Body of pancreas (tissue), 4 donors: ENCODE measurements around the gene GPR27. TPM values are rescaled to one million over a fixed set of nuclear protein-coding genes. Genes with fewer than 3 reads are reported as not detected.

Experiments used
- ATAC-seq: fragments of 150-250 bp; one replicate; pipeline ENCODE4 v1.9.1; 2016
- DNase-seq, 4 donors: peaks; one replicate each; pipeline ENCODE4 v3.0.0-alpha.2; 2019
- H3K27ac ChIP-seq, 4 donors: fragments of 200-600 bp; sonication (generic); 1 replicate in 3 of 4; 2 replicates in 1 of 4; pipeline versions ENCODE4 v1.5.1 to v1.6.1; 2016 to 2019; ENCODE audit warnings: mild to moderate bottlenecking in 1 of 4, mixed read lengths in 1 of 4, moderate library complexity in 1 of 4
- H3K27me3 ChIP-seq, 2 donors: fragments of 200-600 bp; sonication (generic); one replicate each; pipeline ENCODE4 v1.6.0; 2016; ENCODE audit warnings: mild to moderate bottlenecking in 1 of 2
- H3K36me3 ChIP-seq, 2 donors: fragments of 200-600 bp; sonication (generic); replicated peaks in 1 of 2; 2 replicates each; pipeline ENCODE4 v1.5.1; 2016; ENCODE audit warnings: low read depth in 2 of 2; ENCODE audit not compliant: insufficient read depth in 1 of 2
- H3K4me1 ChIP-seq: fragments of 200-600 bp; sonication (generic); one replicate; pipeline ENCODE4 v1.6.0; 2016
- H3K4me3 ChIP-seq, 2 donors: fragments of 200-600 bp; sonication (generic); 1 replicate in 1 of 2; 2 replicates in 1 of 2; pipeline ENCODE4 v1.5.1; 2016 to 2019
- H3K9me3 ChIP-seq, 3 donors: fragments of 200-600 bp; sonication (generic); 1 replicate in 2 of 3; 2 replicates in 1 of 3; pipeline ENCODE4 v1.5.1; 2016
- CTCF ChIP-seq, 7 experiments: fragments of 450-650 bp in 4 of 7; fragments of 200-600 bp in 3 of 7; sonication (generic) in 3 of 7; IDR thresholded peaks; one replicate each; pipeline ENCODE4 v1.5.1; 2016 to 2019; ENCODE audit warnings: antibody characterized with exemption in 7 of 7
- POLR2A ChIP-seq, 3 donors: fragments of 450-650 bp; IDR thresholded peaks; one replicate each; pipeline ENCODE4 v1.6.1; 2016; ENCODE audit warnings: antibody characterized with exemption in 3 of 3, mild to moderate bottlenecking in 2 of 3
- WGBS, 2 donors: methylation state at CpG; one replicate each; pipeline ENCODE4 v1.1.5; 2017; 5-methylcytosine and 5-hydroxymethylcytosine counted together
- intact Hi-C: fragments of 100-400 bp; cut with DNase I; formaldehyde crosslinking; loops from one replicate; pipeline ENCODE4 v1.15.1; 2023
- total RNA-seq, 2 donors: library from RNA; depleted of rRNA; stranded (reverse); fragments of >200 nt; gene quantifications; one replicate each; pipeline ENCODE4 v1.1.0, GENCODE V29; 2016

The GPR27 gene
- total RNA-seq, 2 donors from 2014 or later: 0.33 to 2.3 TPM

- Histone ChIP-seq H3K27ac (no peak overlapping the region), H3K4me3 (no peak overlapping the region), H3K27me3 (no peaks in the 10 kb centered on the region), H3K9me3 (no peaks in the 10 kb centered on the region), H3K4me1 (peaks cover 18% of the 10 kb centered on the region), H3K36me3 (no peaks in the 10 kb centered on the region)
- no peak for DNase-seq
- TF ChIP-seq CTCF (IDR thresholded peaks at IDR 0.05) (no peak), POLR2A (IDR thresholded peaks at IDR 0.05) (no peak)
- WGBS, 2 donors: 44 to 48% methylated on average over 6 of the region's 6 CpGs
- intact Hi-C loops: no loop called here
- no peak for ATAC-seq
Observed at GRCh38 chr3:71723452-71724170, 30.0 kb upstream of the GPR27 start.

GRCh38 chr3:71724171-71724453, 29.5 kb upstream of the GPR27 start:
- Histone ChIP-seq H3K27me3 (no peaks in the 10 kb centered on the region), H3K9me3 (no peaks in the 10 kb centered on the region), H3K4me1 (peaks cover 18% of the 10 kb centered on the region), H3K36me3 (no peaks in the 10 kb centered on the region), H3K4me3 (peak overlapping the region in 1 of 2 donors; percentile 31), H3K27ac (peak overlapping the region in 3 of 4 donors; percentile 39 to 86 (median 80))
- intact Hi-C loops: no loop called here
- TF ChIP-seq CTCF (IDR thresholded peaks at IDR 0.05) (no peak), POLR2A (IDR thresholded peaks at IDR 0.05) (no peak)
- DNase-seq (no peak), ATAC-seq (no peak)

GRCh38 chr3:71724584-71725270, 28.9 kb upstream of the GPR27 start:
- H3K4me3 ChIP-seq: peak overlapping the region; percentile 31 to 36
- DNase-seq (peak; percentile 49 to 65 (median 54)), ATAC-seq (peak; percentile 67)
- H3K27me3 ChIP-seq: no peaks in the 10 kb centered on the region
- peaks cover 18% of the 10 kb centered on the region for H3K4me1 ChIP-seq
- H3K9me3 ChIP-seq: no peaks in the 10 kb centered on the region
- 0% methylated on average over 21 to 61 of the region's 73 CpGs for WGBS, 2 donors
- H3K36me3 ChIP-seq: no peaks in the 10 kb centered on the region
- TF ChIP-seq POLR2A (IDR thresholded peaks at IDR 0.05) (peak; percentile 25 to 65 (median 55)), CTCF (IDR thresholded peaks at IDR 0.05) (no peak)
- H3K27ac ChIP-seq: peak overlapping the region; percentile 39 to 86 (median 78)
- intact Hi-C loops: no loop called here

GRCh38 chr3:71725271-71725991, 28.2 kb upstream of the GPR27 start, which contains the start of gene EIF4E3:
Gene EIF4E3, minus strand, starts transcription at chr3:71725402. Its CDS starts 35 bp downstream, at chr3:71725367.
- TF ChIP-seq POLR2A (IDR thresholded peaks at IDR 0.05) (peak in 1 of 3 donors; percentile 21), CTCF (IDR thresholded peaks at IDR 0.05) (no peak)
- Histone ChIP-seq H3K27ac (peak within 1 kb of the TSS; percentile 40 to 86 (median 78)), H3K9me3 (no peaks in the 10 kb centered on the region), H3K4me3 (peak within 1 kb of the TSS; percentile 31 to 36), H3K27me3 (no peaks in the 10 kb centered on the region), H3K36me3 (no peaks in the 10 kb centered on the region), H3K4me1 (peaks cover 22% of the 10 kb centered on the region)
- peak; percentile 31 to 60 (median 44) for DNase-seq
- 4 to 14% methylated on average over 8 to 40 of the region's 80 CpGs for WGBS, 2 donors
- peak; percentile 84 for ATAC-seq
- intact Hi-C loops: no loop called here
